ENCODE measurements around the gene DHRSX.

DNA sequence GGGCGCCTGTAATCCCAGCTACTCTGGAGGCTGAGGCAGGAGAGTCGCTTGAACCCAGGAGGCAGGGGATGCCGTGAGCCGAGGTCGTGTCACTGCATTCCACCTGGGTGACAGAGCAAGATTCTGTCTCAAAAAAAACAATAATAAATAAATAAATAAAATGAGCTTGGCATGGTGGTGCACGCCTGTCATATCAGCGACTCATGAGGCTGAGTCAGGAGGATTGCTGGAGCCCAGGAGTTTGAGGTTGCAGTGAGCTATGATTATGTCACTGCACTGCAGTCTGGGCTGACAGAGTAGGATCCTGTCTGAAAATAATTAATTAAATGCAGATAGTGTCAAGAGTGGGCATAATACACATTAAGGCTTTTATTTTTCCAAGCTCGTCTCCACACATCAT is 77.5 kb downstream of the DHRSX start:
- TF ChIP-seq, protein P1, sequence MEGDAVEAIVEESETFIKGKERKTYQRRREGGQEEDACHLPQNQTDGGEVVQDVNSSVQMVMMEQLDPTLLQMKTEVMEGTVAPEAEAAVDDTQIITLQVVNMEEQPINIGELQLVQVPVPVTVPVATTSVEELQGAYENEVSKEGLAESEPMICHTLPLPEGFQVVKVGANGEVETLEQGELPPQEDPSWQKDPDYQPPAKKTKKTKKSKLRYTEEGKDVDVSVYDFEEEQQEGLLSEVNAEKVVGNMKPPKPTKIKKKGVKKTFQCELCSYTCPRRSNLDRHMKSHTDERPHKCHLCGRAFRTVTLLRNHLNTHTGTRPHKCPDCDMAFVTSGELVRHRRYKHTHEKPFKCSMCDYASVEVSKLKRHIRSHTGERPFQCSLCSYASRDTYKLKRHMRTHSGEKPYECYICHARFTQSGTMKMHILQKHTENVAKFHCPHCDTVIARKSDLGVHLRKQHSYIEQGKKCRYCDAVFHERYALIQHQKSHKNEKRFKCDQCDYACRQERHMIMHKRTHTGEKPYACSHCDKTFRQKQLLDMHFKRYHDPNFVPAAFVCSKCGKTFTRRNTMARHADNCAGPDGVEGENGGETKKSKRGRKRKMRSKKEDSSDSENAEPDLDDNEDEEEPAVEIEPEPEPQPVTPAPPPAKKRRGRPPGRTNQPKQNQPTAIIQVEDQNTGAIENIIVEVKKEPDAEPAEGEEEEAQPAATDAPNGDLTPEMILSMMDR (IDR thresholded peaks at IDR 0.05), result no peak
- no peak for TF ChIP-seq POLR2A (IDR thresholded peaks at IDR 0.05)

Data from thyroid gland (tissue), 4 donors.